Large intestine (tissue), 3 donors: ENCODE measurements around the gene PHYKPL. TPM values are rescaled to one million over a fixed set of nuclear protein-coding genes. Genes with fewer than 3 reads are reported as not detected.
A peak's percentile ranks its signal among the peaks of the same experiment; 100 is the strongest.

Experiments used
- DNase-seq, 2 donors: peaks; one replicate each; pipeline versions ENCODE4 v3.0.0 to v3.0.0-alpha.2; 2013
- H3K27ac ChIP-seq: one replicate; pipeline ENCODE4 v1.5.1; 2013; ENCODE audit warnings: low read length
- H3K27me3 ChIP-seq: 2 replicates; pipeline ENCODE4 v1.6.1; 2013; ENCODE audit warnings: low read length; ENCODE audit not compliant: control insufficient read depth, insufficient read depth
- H3K36me3 ChIP-seq: 2 replicates; pipeline ENCODE4 v1.6.1; 2013; ENCODE audit warnings: low read length; ENCODE audit not compliant: control insufficient read depth, insufficient read depth
- H3K4me1 ChIP-seq: one replicate; pipeline ENCODE4 v1.6.1; 2013; ENCODE audit warnings: low read length; ENCODE audit not compliant: control insufficient read depth, insufficient read depth
- H3K4me3 ChIP-seq: one replicate; pipeline ENCODE4 v1.5.1; 2013; ENCODE audit warnings: low read length
- H3K9me3 ChIP-seq: one replicate; pipeline ENCODE4 v1.6.1; 2013; ENCODE audit warnings: mild to moderate bottlenecking, low read depth, low read length, moderate library complexity; ENCODE audit not compliant: control insufficient read depth
- WGBS: methylation state at CpG from one replicate; pipeline ENCODE4 v1.1.5; 2013; ENCODE audit warnings: low lambda C conversion rate; ENCODE audit not compliant: insufficient coverage; 5-methylcytosine and 5-hydroxymethylcytosine counted together
- polyA plus RNA-seq: library from polyadenylated mRNA; unstranded; fragments of 120-200 nt; gene quantifications from one replicate; pipeline ENCODE4 v1.2.1, GENCODE V29; 2013

PHYKPL gene
- polyA plus RNA-seq, 1 donor = 168 TPM

- no CpG with 5 or more reads among the region's 5 CpGs for WGBS
- no peak for DNase-seq
- H3K27me3 ChIP-seq = no peaks in the 10 kb centered on the region
- no peak overlapping the region for H3K4me3 ChIP-seq
- no peaks in the 10 kb centered on the region for H3K9me3 ChIP-seq
- H3K27ac ChIP-seq = peak overlapping the region; percentile 90
- H3K4me1 ChIP-seq = peaks cover 75% of the 10 kb centered on the region
- H3K36me3 ChIP-seq = peaks cover 77% of the 10 kb centered on the region
These were observed 23.9 kb downstream of the PHYKPL start for GRCh38 chr5:178208540-178209227.

GRCh38 chr5:178207917-178208280 is 24.7 kb downstream of the PHYKPL start:
- Histone ChIP-seq H3K36me3 (peaks cover 71% of the 10 kb centered on the region), H3K27ac (peak overlapping the region; percentile 90), H3K9me3 (no peaks in the 10 kb centered on the region), H3K27me3 (no peaks in the 10 kb centered on the region), H3K4me3 (no peak overlapping the region), H3K4me1 (peaks cover 68% of the 10 kb centered on the region)
- no CpG with 5 or more reads among the region's 1 CpG for WGBS
- peak; percentile 46 to 84 for DNase-seq

GRCh38 chr5:178207183-178207916 is 25.3 kb downstream of the PHYKPL start:
- H3K36me3 ChIP-seq = peaks cover 65% of the 10 kb centered on the region
- H3K4me1 ChIP-seq = peaks cover 62% of the 10 kb centered on the region
- no peak overlapping the region for H3K4me3 ChIP-seq
- H3K27ac ChIP-seq = peak overlapping the region; percentile 90
- no peaks in the 10 kb centered on the region for H3K27me3 ChIP-seq
- WGBS = no CpG with 5 or more reads among the region's 5 CpGs
- peak; percentile 31 to 48 for DNase-seq
- no peaks in the 10 kb centered on the region for H3K9me3 ChIP-seq

- Histone ChIP-seq H3K27me3 (no peaks in the 10 kb centered on the region), H3K4me3 (peak overlapping the region; percentile 90), H3K27ac (peak overlapping the region; percentile 90), H3K36me3 (peaks cover 56% of the 10 kb centered on the region), H3K9me3 (no peaks in the 10 kb centered on the region), H3K4me1 (peaks cover 55% of the 10 kb centered on the region)
- peak in 1 of 2 donors; percentile 47 for DNase-seq
- no CpG with 5 or more reads among the region's 12 CpGs for WGBS
These were observed 26.2 kb downstream of the PHYKPL start for GRCh38 chr5:178206166-178207101.

GRCh38 chr5:178205749-178206047 is 26.9 kb downstream of the PHYKPL start:
- H3K27ac ChIP-seq = peak overlapping the region; percentile 90
- no peaks in the 10 kb centered on the region for H3K27me3 ChIP-seq
- H3K36me3 ChIP-seq = peaks cover 49% of the 10 kb centered on the region
- no peaks in the 10 kb centered on the region for H3K9me3 ChIP-seq
- no CpG with 5 or more reads among the region's 5 CpGs for WGBS
- H3K4me1 ChIP-seq = peaks cover 47% of the 10 kb centered on the region
- peak overlapping the region; percentile 90 for H3K4me3 ChIP-seq
- no peak for DNase-seq

DNA sequence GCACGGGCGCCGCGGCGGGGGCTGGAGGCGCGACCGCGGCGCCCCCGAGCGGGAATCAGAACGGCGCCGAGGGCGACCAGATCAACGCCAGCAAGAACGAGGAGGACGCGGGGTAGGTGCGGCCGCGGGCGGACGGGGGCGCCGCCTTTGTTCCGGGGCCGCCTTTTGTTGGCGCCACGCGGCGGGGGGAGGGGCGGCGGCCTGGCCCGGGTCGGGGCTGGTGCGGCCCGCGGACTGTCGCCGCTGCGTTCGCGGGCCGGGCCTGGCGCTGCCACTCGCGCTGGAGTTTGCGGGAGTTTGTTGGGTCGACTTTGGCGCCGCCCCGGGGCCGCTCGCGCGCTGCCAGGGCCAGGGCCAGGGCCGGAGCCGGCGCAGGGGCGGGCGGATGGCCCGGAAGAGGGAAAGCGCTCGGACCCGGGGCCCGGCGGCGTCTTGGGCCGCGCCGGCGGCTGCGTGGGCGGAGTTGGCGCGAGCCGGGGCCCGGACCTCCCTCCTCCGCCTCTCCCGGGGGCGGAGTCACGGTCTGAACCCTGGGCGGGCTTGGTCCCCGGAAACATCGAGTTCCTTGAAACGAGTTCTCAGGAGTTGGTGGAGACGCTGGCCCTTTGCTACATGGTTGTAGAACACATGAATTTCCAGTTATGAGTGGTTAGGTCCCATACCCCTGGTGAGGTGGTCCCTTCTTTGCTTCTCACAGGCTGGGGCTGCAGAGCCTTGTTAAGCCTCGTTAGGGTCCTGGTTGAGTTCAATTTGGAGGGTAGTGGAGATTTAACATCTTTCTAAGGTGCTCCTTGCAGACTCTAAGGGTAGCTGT is 27.5 kb downstream of the PHYKPL start:
- Histone ChIP-seq H3K36me3 (peaks cover 43% of the 10 kb centered on the region), H3K4me3 (peak overlapping the region; percentile 90), H3K27ac (peak overlapping the region; percentile 90), H3K27me3 (no peaks in the 10 kb centered on the region), H3K9me3 (no peaks in the 10 kb centered on the region), H3K4me1 (peaks cover 42% of the 10 kb centered on the region)
- peak; percentile 74 to 87 for DNase-seq
- no CpG with 5 or more reads among the region's 90 CpGs for WGBS

GRCh38 chr5:178204182-178204934 is 28.2 kb downstream of the PHYKPL start, which contains the start of gene HNRNPAB:
TSS of gene HNRNPAB (plus strand) at chr5:178204533. CDS start at chr5:178204838, 305 bp downstream.
- peak within 1 kb of the TSS; percentile 90 for H3K4me3 ChIP-seq
- no CpG with 5 or more reads among the region's 96 CpGs for WGBS
- H3K27ac ChIP-seq = peak within 1 kb of the TSS; percentile 90
- H3K27me3 ChIP-seq = no peaks in the 10 kb centered on the region
- peaks cover 34% of the 10 kb centered on the region for H3K4me1 ChIP-seq
- peaks cover 35% of the 10 kb centered on the region for H3K36me3 ChIP-seq
- DNase-seq = peak; percentile 96 to 97
- H3K9me3 ChIP-seq = no peaks in the 10 kb centered on the region

DNA sequence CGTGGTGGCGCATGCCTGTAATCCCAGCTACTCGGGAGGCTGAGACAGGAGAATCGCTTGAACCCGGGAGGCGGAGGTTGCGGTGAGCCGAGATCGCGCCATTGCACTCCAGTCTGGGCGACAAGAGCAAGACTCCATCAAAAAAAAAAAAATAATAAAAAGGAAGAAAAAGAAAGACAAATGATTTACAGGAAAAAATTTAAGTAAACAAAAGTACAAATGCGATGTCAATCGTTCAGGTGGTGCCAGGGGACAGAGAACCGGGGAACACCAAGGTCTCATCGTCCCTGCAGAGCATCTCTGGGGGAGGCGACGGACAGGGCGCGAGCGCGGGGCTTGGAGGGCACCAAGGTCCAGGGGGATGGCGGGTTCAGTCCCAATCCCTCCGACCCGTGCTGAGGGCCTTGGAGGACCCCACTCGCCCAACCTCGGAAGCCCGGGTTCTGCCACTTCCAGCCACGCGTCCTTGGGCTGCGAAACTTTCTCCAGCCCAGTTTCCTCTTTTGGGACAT is 28.9 kb downstream of the PHYKPL start:
- 24% methylated on average over 3 of the region's 30 CpGs for WGBS
- H3K4me1 ChIP-seq = peaks cover 28% of the 10 kb centered on the region
- H3K36me3 ChIP-seq = peaks cover 29% of the 10 kb centered on the region

GRCh38 chr5:178202541-178202940 is 30.1 kb downstream of the PHYKPL start:
- Histone ChIP-seq H3K27ac (no peak overlapping the region), H3K4me1 (peaks cover 17% of the 10 kb centered on the region), H3K27me3 (no peaks in the 10 kb centered on the region), H3K4me3 (no peak overlapping the region), H3K36me3 (peaks cover 19% of the 10 kb centered on the region), H3K9me3 (no peaks in the 10 kb centered on the region)
- no peak for DNase-seq
- no CpG with 5 or more reads among the region's 10 CpGs for WGBS

More for the DNA sequence above, 28.9 kb downstream of the PHYKPL start:
- no peak for DNase-seq
- Histone ChIP-seq H3K27me3 (no peaks in the 10 kb centered on the region), H3K4me3 (peak overlapping the region; percentile 90), H3K27ac (no peak overlapping the region), H3K9me3 (no peaks in the 10 kb centered on the region)
